GM23338 (cell line): ENCODE results near the gene MAMDC2. TPM values are rescaled to one million over a fixed set of nuclear protein-coding genes. Genes with fewer than 3 reads are reported as not detected.

ENCODE experiments used
- ATAC-seq: fragments of 200-7000 bp; cut with Tn5 transposase; 3 replicates; pipeline ENCODE4 v1.9.1; 2020
- DNase-seq: peaks from one replicate; pipeline ENCODE4 v3.0.0-alpha.2; 2015; ENCODE audit warnings: low spot score
- H2AFZ ChIP-seq: fragments of 200-600 bp; sonication (generic); 2 replicates; pipeline ENCODE4 v1.8.0; 2016; ENCODE audit warnings: antibody characterized with exemption, mild to moderate bottlenecking, moderate library complexity
- H3F3A ChIP-seq: fragments of 200-600 bp; sonication (generic); replicated peaks from 2 replicates; pipeline ENCODE4 v1.8.0; 2017; ENCODE audit warnings: antibody characterized with exemption, mixed run types, low read depth
- H3K27ac ChIP-seq: fragments of 200-600 bp; sonication (generic); 2 replicates; pipeline ENCODE4 v1.6.1; 2016; ENCODE audit warnings: low read depth
- H3K27me3 ChIP-seq: fragments of 200-600 bp; sonication (generic); 2 replicates; pipeline ENCODE4 v1.8.0; 2016; ENCODE audit warnings: mild to moderate bottlenecking, mixed run types, moderate library complexity; ENCODE audit not compliant: insufficient read depth
- H3K36me3 ChIP-seq: fragments of 200-600 bp; sonication (generic); 2 replicates; pipeline ENCODE4 v1.8.0; 2016; ENCODE audit warnings: mild to moderate bottlenecking; ENCODE audit not compliant: insufficient read depth
- H3K4me1 ChIP-seq: fragments of 200-600 bp; sonication (generic); 2 replicates; pipeline ENCODE4 v1.8.0; 2016; ENCODE audit warnings: mild to moderate bottlenecking, moderate library complexity; ENCODE audit not compliant: insufficient read depth
- H3K4me2 ChIP-seq: fragments of 200-600 bp; sonication (generic); 2 replicates; pipeline ENCODE4 v1.7.1; 2017; ENCODE audit warnings: mixed run types
- H3K4me3 ChIP-seq: fragments of 200-600 bp; sonication (generic); 2 replicates; pipeline ENCODE4 v1.6.1; 2016; ENCODE audit warnings: mixed run types
- H3K79me2 ChIP-seq: fragments of 200-600 bp; sonication (generic); replicated peaks from 2 replicates; pipeline ENCODE4 v1.8.0; 2017; ENCODE audit warnings: mild to moderate bottlenecking; ENCODE audit not compliant: insufficient read depth
- H3K9me2 ChIP-seq: fragments of 200-600 bp; sonication (generic); 2 replicates; pipeline ENCODE4 v1.8.0; 2017; ENCODE audit not compliant: insufficient read depth
- H4K20me1 ChIP-seq: fragments of 200-600 bp; sonication (generic); replicated peaks from 2 replicates; pipeline ENCODE4 v1.8.0; 2017; ENCODE audit warnings: mild to moderate bottlenecking; ENCODE audit not compliant: insufficient read depth
- H3K27ac Mint-ChIP-seq: 2 replicates; pipeline ENCODE4 v1.8.0; 2020; ENCODE audit warnings: inconsistent platforms, mild to moderate bottlenecking, moderate library complexity, mixed read lengths
- H3K27me3 Mint-ChIP-seq: 3 replicates; pipeline ENCODE4 v1.8.0; 2022; ENCODE audit warnings: low read depth, mild to moderate bottlenecking, moderate library complexity, mixed read lengths, inconsistent platforms; ENCODE audit not compliant: insufficient read depth, poor library complexity
- H3K36me3 Mint-ChIP-seq: 3 replicates; pipeline ENCODE4 v1.8.0; 2021; ENCODE audit warnings: low read depth, mild to moderate bottlenecking, inconsistent platforms, moderate library complexity, mixed read lengths
- H3K4me1 Mint-ChIP-seq: 3 replicates; pipeline ENCODE4 v1.8.0; 2020; ENCODE audit warnings: mild to moderate bottlenecking, inconsistent platforms, mixed read lengths
- H3K4me3 Mint-ChIP-seq: 3 replicates; pipeline ENCODE4 v1.8.0; 2021; ENCODE audit warnings: moderate library complexity, mild to moderate bottlenecking, inconsistent platforms, mixed read lengths
- H3K9me3 Mint-ChIP-seq: 3 replicates; pipeline ENCODE4 v1.8.0; 2020; ENCODE audit warnings: moderate library complexity, mild to moderate bottlenecking, inconsistent platforms, mixed read lengths
- CREB1 ChIP-seq: fragments of 250-450 bp; sonication (Bioruptor Pico); IDR thresholded peaks from 2 replicates; pipeline ENCODE4 v1.5.0; 2020; ENCODE audit warnings: low read depth, mild to moderate bottlenecking, moderate library complexity
- EZH2 ChIP-seq: fragments of 200-600 bp; sonication (generic); IDR thresholded peaks from one replicate; pipeline ENCODE4 v1.8.0; 2017; ENCODE audit warnings: antibody characterized with exemption, mild to moderate bottlenecking, low read depth; ENCODE audit not compliant: unreplicated experiment
- JUNB ChIP-seq: IDR thresholded peaks from one replicate; pipeline ENCODE4 v1.6.1; 2016; ENCODE audit warnings: antibody characterized with exemption; ENCODE audit not compliant: unreplicated experiment
- POLR2AphosphoS5 ChIP-seq: IDR thresholded peaks from 2 replicates; pipeline ENCODE4 v1.6.1; 2016; ENCODE audit warnings: antibody characterized with exemption, low read depth
- REST ChIP-seq: IDR thresholded peaks from one replicate; pipeline ENCODE4 v1.6.1; 2018; ENCODE audit warnings: antibody characterized with exemption; ENCODE audit not compliant: unreplicated experiment
- ZNF114 ChIP-seq: fragments of 250-450 bp; sonication (Bioruptor Pico); IDR thresholded peaks from 2 replicates; pipeline ENCODE4 v1.5.0; 2020; ENCODE audit warnings: mild to moderate bottlenecking, moderate library complexity
- ZNF331 ChIP-seq: fragments of 250-450 bp; sonication (Bioruptor Pico); IDR thresholded peaks from 2 replicates; pipeline ENCODE4 v1.5.0; 2020; ENCODE audit warnings: low read depth, mild to moderate bottlenecking, moderate library complexity
- polyA plus RNA-seq: library from polyadenylated mRNA; unstranded; fragments of >200 nt; fragmentation: Nextera tagmentation; extraction: Ambion mirVana; gene quantifications from 2 replicates; pipeline ENCODE4 v1.2.1, GENCODE V29; 2016
- total RNA-seq: library from RNA; depleted of rRNA; stranded (reverse); fragments of >200 nt; shearing (Covaris generic); gene quantifications from 2 replicates; pipeline ENCODE4 v1.2.3, GENCODE V29; 2014
- TF ChIP-seq, protein P1 (sequence below): IDR thresholded peaks from 2 replicates; pipeline ENCODE4 v1.6.1; 2016; ENCODE audit warnings: antibody characterized with exemption
- TF ChIP-seq, protein P2 (sequence below): fragments of 250-450 bp; sonication (Bioruptor Pico); IDR thresholded peaks from 2 replicates; pipeline ENCODE4 v1.5.0; 2020; ENCODE audit warnings: mild to moderate bottlenecking, moderate library complexity

Gene MAMDC2
- total and polyA plus RNA-seq, 2 experiments from 2014 or later = 7.7 to 19.6 TPM

- Histone ChIP-seq H3K79me2 (0 out of 2 replicates have a peak, but pooled peaks cover 3% of the 10 kb centered on the region), H3K27ac (peak overlapping the region; percentile 93), H4K20me1 (no peaks in the 10 kb centered on the region), H3K4me2 (peak overlapping the region; percentile 97), H3K4me3 (peak overlapping the region; percentile 84), H3K27me3 (no peaks in the 10 kb centered on the region), H3F3A (no peaks in the 10 kb centered on the region), H3K9me2 (peaks cover 5% of the 10 kb centered on the region; the same call in 1 of the 2 replicates), H2AFZ (peak overlapping the region; percentile 90; the same call in 1 of the 2 replicates), H3K4me1 (peaks cover 30% of the 10 kb centered on the region), H3K36me3 (0 out of 2 replicates have a peak, but pooled peaks cover 4% of the 10 kb centered on the region)
- Mint-ChIP-seq H3K9me3 (peaks cover 6% of the 10 kb centered on the region), H3K27ac (no peak overlapping the region), H3K4me3 (peak overlapping the region; percentile 87), H3K36me3 (peaks cover 10% of the 10 kb centered on the region), H3K4me1 (peaks cover 44% of the 10 kb centered on the region), H3K27me3 (peaks cover 20% of the 10 kb centered on the region)
- TF ChIP-seq, protein P1, sequence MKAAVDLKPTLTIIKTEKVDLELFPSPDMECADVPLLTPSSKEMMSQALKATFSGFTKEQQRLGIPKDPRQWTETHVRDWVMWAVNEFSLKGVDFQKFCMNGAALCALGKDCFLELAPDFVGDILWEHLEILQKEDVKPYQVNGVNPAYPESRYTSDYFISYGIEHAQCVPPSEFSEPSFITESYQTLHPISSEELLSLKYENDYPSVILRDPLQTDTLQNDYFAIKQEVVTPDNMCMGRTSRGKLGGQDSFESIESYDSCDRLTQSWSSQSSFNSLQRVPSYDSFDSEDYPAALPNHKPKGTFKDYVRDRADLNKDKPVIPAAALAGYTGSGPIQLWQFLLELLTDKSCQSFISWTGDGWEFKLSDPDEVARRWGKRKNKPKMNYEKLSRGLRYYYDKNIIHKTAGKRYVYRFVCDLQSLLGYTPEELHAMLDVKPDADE = no peak
- TF ChIP-seq REST = no peak
- TF ChIP-seq ZNF114 (CRISPR knock-in tag) = no peak
- no peak for TF ChIP-seq POLR2AphosphoS5
- TF ChIP-seq EZH2 = no peak
- TF ChIP-seq, protein P2, sequence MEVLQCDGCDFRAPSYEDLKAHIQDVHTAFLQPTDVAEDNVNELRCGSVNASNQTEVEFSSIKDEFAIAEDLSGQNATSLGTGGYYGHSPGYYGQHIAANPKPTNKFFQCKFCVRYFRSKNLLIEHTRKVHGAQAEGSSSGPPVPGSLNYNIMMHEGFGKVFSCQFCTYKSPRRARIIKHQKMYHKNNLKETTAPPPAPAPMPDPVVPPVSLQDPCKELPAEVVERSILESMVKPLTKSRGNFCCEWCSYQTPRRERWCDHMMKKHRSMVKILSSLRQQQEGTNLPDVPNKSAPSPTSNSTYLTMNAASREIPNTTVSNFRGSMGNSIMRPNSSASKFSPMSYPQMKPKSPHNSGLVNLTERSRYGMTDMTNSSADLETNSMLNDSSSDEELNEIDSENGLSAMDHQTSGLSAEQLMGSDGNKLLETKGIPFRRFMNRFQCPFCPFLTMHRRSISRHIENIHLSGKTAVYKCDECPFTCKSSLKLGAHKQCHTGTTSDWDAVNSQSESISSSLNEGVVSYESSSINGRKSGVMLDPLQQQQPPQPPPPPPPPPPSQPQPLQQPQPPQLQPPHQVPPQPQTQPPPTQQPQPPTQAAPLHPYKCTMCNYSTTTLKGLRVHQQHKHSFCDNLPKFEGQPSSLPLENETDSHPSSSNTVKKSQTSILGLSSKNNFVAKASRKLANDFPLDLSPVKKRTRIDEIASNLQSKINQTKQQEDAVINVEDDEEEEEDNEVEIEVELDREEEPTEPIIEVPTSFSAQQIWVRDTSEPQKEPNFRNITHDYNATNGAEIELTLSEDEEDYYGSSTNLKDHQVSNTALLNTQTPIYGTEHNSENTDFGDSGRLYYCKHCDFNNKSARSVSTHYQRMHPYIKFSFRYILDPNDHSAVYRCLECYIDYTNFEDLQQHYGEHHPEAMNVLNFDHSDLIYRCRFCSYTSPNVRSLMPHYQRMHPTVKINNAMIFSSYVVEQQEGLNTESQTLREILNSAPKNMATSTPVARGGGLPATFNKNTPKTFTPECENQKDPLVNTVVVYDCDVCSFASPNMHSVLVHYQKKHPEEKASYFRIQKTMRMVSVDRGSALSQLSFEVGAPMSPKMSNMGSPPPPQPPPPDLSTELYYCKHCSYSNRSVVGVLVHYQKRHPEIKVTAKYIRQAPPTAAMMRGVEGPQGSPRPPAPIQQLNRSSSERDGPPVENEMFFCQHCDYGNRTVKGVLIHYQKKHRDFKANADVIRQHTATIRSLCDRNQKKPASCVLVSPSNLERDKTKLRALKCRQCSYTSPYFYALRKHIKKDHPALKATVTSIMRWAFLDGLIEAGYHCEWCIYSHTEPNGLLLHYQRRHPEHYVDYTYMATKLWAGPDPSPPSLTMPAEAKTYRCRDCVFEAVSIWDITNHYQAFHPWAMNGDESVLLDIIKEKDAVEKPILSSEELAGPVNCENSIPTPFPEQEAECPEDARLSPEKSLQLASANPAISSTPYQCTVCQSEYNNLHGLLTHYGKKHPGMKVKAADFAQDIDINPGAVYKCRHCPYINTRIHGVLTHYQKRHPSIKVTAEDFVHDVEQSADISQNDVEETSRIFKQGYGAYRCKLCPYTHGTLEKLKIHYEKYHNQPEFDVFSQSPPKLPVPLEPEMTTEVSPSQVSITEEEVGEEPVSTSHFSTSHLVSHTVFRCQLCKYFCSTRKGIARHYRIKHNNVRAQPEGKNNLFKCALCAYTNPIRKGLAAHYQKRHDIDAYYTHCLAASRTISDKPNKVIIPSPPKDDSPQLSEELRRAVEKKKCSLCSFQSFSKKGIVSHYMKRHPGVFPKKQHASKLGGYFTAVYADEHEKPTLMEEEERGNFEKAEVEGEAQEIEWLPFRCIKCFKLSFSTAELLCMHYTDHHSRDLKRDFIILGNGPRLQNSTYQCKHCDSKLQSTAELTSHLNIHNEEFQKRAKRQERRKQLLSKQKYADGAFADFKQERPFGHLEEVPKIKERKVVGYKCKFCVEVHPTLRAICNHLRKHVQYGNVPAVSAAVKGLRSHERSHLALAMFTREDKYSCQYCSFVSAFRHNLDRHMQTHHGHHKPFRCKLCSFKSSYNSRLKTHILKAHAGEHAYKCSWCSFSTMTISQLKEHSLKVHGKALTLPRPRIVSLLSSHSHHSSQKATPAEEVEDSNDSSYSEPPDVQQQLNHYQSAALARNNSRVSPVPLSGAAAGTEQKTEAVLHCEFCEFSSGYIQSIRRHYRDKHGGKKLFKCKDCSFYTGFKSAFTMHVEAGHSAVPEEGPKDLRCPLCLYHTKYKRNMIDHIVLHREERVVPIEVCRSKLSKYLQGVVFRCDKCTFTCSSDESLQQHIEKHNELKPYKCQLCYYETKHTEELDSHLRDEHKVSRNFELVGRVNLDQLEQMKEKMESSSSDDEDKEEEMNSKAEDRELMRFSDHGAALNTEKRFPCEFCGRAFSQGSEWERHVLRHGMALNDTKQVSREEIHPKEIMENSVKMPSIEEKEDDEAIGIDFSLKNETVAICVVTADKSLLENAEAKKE (CRISPR knock-in tag) = no peak
- TF ChIP-seq ZNF331 (CRISPR knock-in tag) = no peak
- no peak for TF ChIP-seq JUNB
- no peak for TF ChIP-seq CREB1 (CRISPR knock-in tag)
- ATAC-seq (peak; percentile 41), DNase-seq (peak; percentile 90)
Observed at GRCh38 chr9:70043285-70043684, 363 bp upstream of the MAMDC2 start.
